KOPT-K1 (cell line): ENCODE data around the gene ATP6V1F.

Source experiments
- H3K27ac ChIP-seq: fragments of 200-600 bp; sonication (generic); 2 replicates; pipeline ENCODE4 v1.5.1; 2016; ENCODE audit warnings: antibody characterized with exemption, mild to moderate bottlenecking, low read depth, low read length; ENCODE audit not compliant: poor library complexity, severe bottlenecking
- H3K36me3 ChIP-seq: fragments of 200-600 bp; sonication (generic); 2 replicates; pipeline ENCODE4 v1.5.1; 2017; ENCODE audit warnings: antibody characterized with exemption, mild to moderate bottlenecking, low read length, moderate library complexity; ENCODE audit not compliant: insufficient read depth
- H3K9me3 ChIP-seq: fragments of 200-600 bp; sonication (generic); 2 replicates; pipeline ENCODE4 v1.5.1; 2017; ENCODE audit warnings: antibody characterized with exemption, low read length, mild to moderate bottlenecking; ENCODE audit not compliant: insufficient read depth, poor library complexity, severe bottlenecking

ATP6V1F gene

DNA sequence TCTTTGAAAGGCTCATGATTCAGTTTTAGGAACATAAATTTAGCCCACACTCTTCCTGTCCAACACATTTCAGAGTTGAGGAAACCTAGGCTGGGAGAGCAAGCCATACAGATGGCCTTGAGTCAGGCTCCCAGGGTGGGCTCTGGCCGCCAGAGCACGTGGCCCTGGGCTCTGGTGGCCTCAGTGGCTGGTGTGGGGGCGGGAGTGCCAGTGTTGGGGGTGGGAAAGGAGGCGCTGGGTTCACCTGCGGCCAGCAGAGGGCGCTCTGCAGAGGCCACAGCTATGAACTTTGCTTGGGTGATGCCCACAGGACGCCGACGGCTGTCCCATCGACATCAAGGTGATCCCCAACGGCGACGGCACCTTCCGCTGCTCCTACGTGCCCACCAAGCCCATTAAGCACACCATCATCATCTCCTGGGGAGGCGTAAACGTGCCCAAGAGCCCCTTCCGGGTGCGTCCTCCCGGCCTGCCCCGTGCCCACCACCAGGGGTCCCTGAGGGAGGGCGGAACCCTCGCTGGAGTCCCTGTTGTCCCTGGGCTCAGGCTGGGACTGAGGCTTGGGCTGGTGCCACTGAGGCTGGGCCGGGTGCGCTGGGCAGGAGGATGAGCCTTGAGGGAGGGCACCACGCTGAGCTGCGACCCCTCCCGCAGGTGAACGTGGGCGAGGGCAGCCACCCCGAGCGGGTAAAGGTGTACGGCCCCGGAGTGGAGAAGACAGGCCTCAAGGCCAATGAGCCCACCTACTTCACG is 20.6 kb upstream of the ATP6V1F start:
- H3K36me3 ChIP-seq: no peaks in the 10 kb centered on the region
- H3K9me3 ChIP-seq: no peaks in the 10 kb centered on the region
- H3K27ac ChIP-seq: no peak overlapping the region

DNA sequence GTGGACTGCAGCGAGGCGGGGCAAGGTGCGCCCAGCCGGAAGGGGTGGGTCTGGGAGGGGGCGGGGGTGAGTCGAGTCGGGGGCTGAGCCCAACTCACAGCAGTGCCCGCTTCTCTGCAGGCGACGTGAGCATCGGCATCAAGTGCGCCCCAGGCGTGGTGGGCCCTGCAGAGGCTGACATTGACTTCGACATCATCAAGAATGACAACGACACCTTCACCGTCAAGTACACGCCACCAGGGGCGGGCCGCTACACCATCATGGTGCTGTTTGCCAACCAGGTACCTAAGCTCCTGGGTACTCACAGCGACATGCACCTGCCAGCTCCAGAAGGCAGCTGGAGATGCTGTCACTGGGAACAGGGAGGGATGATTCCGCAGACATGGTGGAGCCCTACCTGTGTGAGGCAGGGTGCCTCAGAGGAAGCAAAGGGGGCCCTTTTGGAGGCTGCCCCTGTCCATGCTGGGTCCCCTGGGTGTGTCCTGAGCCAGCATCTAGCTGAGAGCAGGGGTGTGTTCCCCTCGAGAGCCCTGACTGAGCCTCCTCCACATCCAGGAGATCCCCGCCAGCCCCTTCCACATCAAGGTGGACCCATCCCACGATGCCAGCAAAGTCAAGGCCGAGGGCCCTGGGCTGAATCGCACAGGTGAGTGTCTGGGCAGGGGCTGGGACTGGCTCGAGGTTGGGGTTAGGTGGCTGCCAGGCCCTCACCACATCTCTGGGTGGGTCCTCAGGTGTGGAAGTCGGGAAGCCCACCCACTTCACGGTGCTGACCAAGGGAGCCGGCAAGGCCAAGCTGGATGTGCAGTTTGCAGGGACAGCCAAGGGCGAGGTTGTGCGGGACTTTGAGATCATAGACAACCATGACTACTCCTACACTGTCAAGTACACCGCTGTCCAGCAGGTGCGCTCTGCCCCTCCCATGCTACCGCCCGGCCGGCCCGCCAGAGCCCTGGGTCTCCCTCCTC is 19.7 kb upstream of the ATP6V1F start:
- no peaks in the 10 kb centered on the region for H3K36me3 ChIP-seq
- no peak overlapping the region for H3K27ac ChIP-seq
- H3K9me3 ChIP-seq: no peaks in the 10 kb centered on the region

DNA sequence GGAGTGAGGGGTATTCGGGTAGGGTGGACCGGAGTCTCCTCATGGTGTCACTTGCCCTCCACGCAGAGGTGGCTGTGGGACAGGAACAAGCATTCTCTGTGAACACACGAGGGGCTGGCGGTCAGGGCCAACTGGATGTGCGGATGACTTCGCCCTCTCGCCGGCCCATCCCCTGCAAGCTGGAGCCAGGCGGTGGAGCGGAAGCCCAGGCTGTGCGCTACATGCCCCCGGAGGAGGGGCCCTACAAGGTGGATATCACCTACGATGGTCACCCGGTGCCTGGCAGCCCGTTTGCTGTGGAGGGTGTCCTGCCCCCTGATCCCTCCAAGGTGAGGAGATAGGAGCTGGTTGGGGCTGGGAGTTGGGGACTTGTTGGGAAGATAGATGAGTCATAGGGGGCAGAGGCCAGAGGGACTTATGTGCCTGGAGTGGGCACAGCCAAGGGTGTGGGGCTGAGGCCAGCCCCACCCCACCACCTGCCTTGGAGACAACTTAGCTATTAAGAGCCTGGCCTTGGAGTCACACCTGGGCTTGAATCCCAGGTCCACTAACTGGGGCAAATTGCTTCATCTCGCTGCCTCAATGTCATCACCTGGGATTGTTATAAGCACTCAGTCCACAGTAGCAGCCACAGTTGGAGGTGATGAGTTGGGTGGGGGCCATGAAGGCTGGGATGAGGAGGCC is 18.6 kb upstream of the ATP6V1F start:
- H3K27ac ChIP-seq: no peak overlapping the region
- H3K36me3 ChIP-seq: no peaks in the 10 kb centered on the region
- H3K9me3 ChIP-seq: no peaks in the 10 kb centered on the region

DNA sequence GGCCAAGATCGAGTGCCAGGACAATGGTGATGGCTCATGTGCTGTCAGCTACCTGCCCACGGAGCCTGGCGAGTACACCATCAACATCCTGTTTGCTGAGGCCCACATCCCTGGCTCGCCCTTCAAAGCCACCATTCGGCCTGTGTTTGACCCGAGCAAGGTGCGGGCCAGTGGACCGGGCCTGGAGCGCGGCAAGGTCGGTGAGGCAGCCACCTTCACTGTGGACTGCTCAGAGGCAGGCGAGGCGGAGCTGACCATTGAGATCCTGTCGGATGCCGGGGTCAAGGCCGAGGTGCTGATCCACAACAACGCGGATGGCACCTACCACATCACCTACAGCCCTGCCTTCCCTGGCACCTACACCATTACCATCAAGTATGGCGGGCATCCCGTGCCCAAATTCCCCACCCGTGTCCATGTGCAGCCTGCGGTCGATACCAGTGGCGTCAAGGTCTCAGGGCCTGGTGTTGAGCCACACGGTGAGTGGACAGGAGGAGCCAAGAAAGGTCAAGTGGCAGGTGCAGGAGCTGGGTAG is 17.8 kb upstream of the ATP6V1F start:
- H3K9me3 ChIP-seq: no peaks in the 10 kb centered on the region
- H3K27ac ChIP-seq: no peak overlapping the region
- H3K36me3 ChIP-seq: no peaks in the 10 kb centered on the region

DNA sequence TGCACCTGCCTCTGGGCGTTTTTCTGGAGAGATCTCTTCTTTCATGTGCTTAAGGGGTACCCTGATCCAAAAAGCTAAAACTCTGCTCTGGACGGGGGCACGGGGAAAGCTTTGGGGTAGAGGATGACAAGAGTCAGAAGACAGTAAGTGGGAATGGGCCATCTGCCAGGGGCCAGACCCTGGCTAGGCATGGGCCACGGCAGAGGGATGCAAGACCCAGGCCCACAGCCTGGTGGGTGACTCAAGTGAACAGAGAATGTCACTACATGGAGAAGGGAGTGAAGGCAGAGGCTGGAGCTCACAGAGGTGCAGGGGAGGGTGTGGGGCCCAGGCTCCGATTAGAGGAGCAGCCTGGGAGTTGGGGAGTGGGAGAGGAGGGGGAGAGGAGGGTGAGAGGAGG is 17.2 kb upstream of the ATP6V1F start:
- H3K27ac ChIP-seq: no peak overlapping the region
- H3K9me3 ChIP-seq: no peaks in the 10 kb centered on the region
- no peaks in the 10 kb centered on the region for H3K36me3 ChIP-seq

DNA sequence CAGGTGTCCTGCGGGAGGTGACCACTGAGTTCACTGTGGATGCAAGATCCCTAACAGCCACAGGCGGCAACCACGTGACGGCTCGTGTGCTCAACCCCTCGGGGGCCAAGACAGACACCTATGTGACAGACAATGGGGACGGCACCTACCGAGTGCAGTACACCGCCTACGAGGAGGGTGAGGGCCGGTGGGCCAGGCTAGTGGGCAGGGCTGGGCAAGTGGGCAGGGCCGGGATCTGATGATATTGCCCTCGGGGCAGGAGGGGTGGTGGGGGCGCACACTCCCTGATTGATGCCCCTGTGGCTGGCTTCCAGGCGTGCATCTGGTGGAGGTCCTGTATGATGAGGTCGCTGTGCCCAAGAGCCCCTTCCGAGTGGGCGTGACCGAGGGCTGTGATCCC is 16.7 kb upstream of the ATP6V1F start:
- H3K9me3 ChIP-seq: no peaks in the 10 kb centered on the region
- H3K36me3 ChIP-seq: no peaks in the 10 kb centered on the region

DNA sequence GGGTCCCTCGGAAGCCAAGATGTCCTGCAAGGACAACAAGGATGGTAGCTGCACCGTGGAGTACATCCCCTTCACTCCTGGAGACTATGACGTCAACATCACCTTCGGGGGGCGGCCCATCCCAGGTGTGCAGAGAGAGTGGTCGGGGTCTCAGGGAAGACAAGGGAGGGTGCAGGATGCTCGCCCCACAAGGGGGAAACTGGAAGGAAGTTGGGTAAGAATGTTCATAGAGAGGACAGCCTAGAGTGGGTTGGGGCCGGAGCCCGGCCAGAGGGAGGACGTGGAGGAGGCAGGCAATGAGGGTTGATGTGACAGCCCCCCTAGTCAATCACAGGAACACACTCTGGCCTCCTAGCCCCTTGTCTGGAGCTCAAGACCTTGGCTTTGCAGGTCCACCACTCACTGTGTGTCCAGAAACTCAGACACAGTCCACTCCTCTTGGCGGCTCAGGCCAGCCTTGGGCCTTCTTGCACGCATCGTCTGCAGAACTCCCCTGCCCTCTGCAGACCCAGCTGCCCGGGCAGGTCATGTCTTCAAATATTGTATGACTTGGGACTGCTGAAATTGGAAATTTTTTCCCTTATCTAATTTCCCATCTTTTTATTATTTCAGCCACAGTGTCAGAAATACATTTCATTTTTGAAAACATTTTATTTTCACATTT is 15.7 kb upstream of the ATP6V1F start:
- Histone ChIP-seq H3K27ac (no peak overlapping the region), H3K9me3 (no peaks in the 10 kb centered on the region), H3K36me3 (no peaks in the 10 kb centered on the region)

More for the DNA sequence above, 16.7 kb upstream of the ATP6V1F start:
- no peak overlapping the region for H3K27ac ChIP-seq

DNA sequence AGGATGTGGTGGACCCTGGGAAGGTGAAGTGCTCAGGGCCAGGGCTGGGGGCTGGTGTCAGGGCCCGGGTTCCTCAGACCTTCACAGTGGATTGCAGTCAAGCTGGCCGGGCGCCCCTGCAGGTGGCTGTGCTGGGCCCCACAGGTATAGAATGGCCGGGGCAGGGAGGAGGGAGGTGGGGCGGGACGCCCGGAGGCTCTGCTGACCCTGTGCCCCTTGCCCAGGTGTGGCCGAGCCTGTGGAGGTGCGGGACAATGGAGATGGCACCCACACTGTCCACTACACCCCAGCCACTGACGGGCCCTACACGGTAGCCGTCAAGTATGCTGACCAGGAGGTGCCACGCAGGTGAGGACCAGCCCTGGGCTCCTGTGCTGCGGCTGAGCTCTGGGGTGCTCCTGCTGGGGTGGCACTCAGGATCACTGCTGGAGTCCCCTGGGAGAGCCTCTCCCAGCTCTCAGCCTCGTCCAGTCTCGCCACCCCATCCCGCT is 14.9 kb upstream of the ATP6V1F start:
- no peaks in the 10 kb centered on the region for H3K9me3 ChIP-seq
- H3K27ac ChIP-seq: no peak overlapping the region
- H3K36me3 ChIP-seq: no peaks in the 10 kb centered on the region

DNA sequence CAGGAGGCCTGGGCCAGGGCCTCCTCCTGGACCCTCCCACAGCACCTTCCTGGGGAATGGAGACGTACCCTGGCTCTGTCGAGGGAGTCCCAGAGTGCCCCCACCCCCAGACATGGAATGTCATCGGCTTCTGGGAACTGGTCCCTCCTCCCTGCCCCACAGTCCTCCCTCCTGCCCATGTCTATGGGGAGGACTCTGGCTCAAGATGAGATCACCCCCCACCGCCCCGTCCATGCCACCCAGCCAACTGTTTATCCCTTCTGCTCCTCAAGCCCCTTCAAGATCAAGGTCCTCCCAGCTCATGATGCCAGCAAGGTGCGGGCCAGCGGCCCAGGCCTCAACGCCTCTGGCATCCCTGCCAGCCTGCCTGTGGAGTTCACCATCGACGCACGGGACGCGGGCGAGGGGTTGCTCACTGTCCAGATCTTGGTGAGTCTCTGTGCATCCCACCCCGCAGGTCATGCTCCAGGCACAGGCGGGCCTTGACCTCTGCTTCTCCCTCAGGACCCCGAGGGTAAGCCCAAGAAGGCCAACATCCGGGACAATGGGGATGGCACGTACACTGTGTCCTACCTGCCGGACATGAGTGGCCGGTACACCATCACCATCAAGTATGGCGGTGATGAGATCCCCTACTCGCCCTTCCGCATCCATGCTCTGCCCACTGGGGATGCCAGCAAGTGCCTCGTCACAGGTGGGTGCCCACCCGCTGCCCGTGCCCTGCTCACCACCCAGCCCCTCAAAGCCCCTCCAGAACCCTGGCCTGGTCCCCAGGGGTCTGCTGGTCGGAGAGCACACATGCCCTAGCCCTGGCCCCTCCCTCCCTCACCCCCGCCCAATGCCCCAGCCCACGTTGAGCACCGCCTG is 14.1 kb upstream of the ATP6V1F start:
- H3K9me3 ChIP-seq: no peaks in the 10 kb centered on the region
- H3K27ac ChIP-seq: no peak overlapping the region
- H3K36me3 ChIP-seq: no peaks in the 10 kb centered on the region

DNA sequence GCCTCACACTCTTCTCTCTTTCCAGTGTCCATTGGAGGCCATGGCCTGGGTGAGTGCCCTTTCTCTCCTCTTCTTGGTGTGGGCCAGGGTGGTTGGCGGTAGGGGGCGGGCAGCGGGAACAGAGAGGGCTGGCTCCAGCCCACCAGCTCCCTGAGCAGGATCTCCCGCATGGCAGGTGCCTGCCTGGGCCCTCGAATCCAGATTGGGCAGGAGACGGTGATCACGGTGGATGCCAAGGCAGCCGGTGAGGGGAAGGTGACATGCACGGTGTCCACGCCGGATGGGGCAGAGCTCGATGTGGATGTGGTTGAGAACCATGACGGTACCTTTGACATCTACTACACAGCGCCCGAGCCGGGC is 13.5 kb upstream of the ATP6V1F start:
- Histone ChIP-seq H3K27ac (no peak overlapping the region), H3K9me3 (no peaks in the 10 kb centered on the region), H3K36me3 (no peaks in the 10 kb centered on the region)

DNA sequence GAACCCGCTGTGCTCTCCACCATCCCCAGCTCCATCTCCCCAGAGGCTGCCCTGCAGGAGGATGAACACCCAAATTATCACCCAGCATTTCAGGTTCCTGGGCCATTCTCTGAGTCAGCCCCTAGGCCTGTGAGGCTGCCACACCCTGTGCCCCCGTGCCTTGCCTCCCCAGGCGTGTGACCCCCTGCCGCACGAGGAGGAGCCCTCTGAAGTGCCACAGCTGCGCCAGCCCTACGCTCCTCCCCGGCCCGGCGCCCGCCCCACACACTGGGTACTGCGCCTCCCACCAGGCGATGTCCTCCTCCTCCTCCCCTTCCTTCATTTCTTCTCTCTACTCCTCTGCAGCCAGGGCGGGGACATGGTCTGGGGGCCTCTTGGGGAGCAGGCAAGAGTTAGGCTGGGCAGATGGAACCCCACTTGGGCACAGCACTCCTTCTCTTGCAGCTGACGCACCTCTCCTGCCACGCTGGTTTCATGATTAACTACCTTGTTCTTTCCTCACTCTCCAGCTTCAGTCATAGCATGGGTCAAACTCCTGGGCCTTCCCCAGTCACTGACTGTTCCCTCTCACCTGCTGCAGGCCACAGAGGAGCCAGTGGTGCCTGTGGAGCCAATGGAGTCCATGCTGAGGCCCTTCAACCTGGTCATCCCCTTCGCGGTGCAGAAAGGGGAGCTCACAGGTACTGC is 12.7 kb upstream of the ATP6V1F start:
- Histone ChIP-seq H3K36me3 (no peaks in the 10 kb centered on the region), H3K9me3 (no peaks in the 10 kb centered on the region), H3K27ac (no peak overlapping the region)

DNA sequence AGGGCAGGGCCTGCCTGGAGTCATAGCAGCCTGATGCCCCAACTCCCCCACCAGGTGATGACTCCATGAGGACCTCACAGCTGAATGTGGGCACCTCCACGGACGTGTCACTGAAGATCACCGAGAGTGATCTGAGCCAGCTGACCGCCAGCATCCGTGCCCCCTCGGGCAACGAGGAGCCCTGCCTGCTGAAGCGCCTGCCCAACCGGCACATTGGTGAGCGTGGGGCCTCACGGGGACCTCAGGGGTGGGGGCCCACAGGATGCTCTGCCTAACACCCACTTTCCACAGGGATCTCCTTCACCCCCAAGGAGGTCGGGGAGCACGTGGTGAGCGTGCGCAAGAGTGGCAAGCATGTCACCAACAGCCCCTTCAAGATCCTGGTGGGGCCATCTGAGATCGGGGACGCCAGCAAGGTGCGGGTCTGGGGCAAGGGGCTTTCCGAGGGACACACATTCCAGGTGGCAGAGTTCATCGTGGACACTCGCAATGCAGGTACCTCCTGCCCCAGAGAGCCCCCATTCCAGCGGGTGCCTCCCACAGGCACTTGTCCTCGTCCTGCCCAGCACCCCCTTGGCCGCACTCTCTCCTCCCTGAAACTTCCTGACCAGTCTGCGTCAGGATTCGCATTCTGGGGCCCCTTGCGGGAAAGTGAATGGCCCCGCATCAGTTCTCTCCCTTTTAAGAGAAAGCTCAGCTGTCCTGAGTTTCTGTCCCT is 10.0 kb upstream of the ATP6V1F start:
- Histone ChIP-seq H3K36me3 (no peaks in the 10 kb centered on the region), H3K9me3 (no peaks in the 10 kb centered on the region), H3K27ac (no peak overlapping the region)

DNA sequence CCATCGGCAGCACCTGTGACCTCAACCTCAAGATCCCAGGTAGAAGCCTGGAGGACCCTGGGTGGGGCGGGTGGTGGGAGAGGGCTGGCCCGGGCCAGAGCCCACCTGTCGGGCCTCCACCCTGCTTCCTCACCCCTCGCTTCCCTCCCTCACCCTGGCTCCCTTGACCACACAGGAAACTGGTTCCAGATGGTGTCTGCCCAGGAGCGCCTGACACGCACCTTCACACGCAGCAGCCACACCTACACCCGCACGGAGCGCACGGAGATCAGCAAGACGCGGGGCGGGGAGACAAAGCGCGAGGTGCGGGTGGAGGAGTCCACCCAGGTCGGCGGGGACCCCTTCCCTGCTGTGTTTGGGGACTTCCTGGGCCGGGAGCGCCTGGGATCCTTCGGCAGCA is 8.9 kb upstream of the ATP6V1F start:
- Histone ChIP-seq H3K9me3 (no peaks in the 10 kb centered on the region), H3K27ac (no peak overlapping the region), H3K36me3 (no peaks in the 10 kb centered on the region)
